ENCODE measurements around the gene ELP4.

ELP4 gene

GRCh38 chr11:31827455-31828206, 318.1 kb downstream of the ELP4 start:
- DNase-seq: no peak

- no peak for DNase-seq
Observed at GRCh38 chr11:31828217-31828616, 318.6 kb downstream of the ELP4 start.

GRCh38 chr11:31830406-31830805, 320.8 kb downstream of the ELP4 start:
- DNase-seq: no peak

- DNase-seq: no peak
Observed at GRCh38 chr11:31834237-31834636, 324.7 kb downstream of the ELP4 start.

All from DMS 273 treated with DMSO at 0.1 percent for 48 hours (cell line).